ENCODE results near the gene TEAD1. TPM values are rescaled to one million over a fixed set of nuclear protein-coding genes. Genes with fewer than 3 reads are reported as not detected.

TEAD1 gene
- polyA plus RNA-seq, 1 donor from 2014 or later: 12.2 TPM

- Histone ChIP-seq H3K36me3 (ENCODE audit: insufficient read depth, low read length) (no peaks in the 10 kb centered on the region), H3K79me2 (replicated peaks; ENCODE audit: insufficient read depth, low read length) (peaks cover 42% of the 10 kb centered on the region), H3F3A (ENCODE audit: insufficient read depth, low read length, poor library complexity, severe bottlenecking) (no peaks in the 10 kb centered on the region), H3K9me3 (ENCODE audit: low read length) (no peaks in the 10 kb centered on the region), H3K4me2 (ENCODE audit: low read length) (no peak overlapping the region), H3K27me3 (ENCODE audit: insufficient read depth, low read depth, low read length) (no peaks in the 10 kb centered on the region), H2AFZ (ENCODE audit: low read depth, low read length) (no peak overlapping the region), H4K20me1 (ENCODE audit: insufficient read depth) (no peaks in the 10 kb centered on the region), H3K9me2 (ENCODE audit: insufficient read depth, low read length) (no peaks in the 10 kb centered on the region), H3K9ac (ENCODE audit: low read length) (no peak overlapping the region), H3K4me3 (ENCODE audit: low read length) (no peak overlapping the region), H3K27ac (ENCODE audit: low read length) (no peak overlapping the region)
- TF ChIP-seq EZH2 (IDR thresholded peaks at IDR 0.05; ENCODE audit: borderline replicate concordance, insufficient read depth, low read length, poor library complexity, severe bottlenecking) (no peak), MXI1 (conservative IDR thresholded peaks at IDR 0.05; ENCODE audit: poor library complexity, severe bottlenecking) (no peak), TAF1 (IDR thresholded peaks at IDR 0.05; ENCODE audit: low read depth) (no peak), POLR2AphosphoS5 (IDR thresholded peaks at IDR 0.05) (no peak), SMC3 (conservative IDR thresholded peaks at IDR 0.05; ENCODE audit: poor library complexity) (no peak), REST (IDR thresholded peaks at IDR 0.05; ENCODE audit: borderline replicate concordance) (no peak), EP300 (conservative IDR thresholded peaks at IDR 0.05; ENCODE audit: poor library complexity, severe bottlenecking) (no peak), CTCF (IDR thresholded peaks at IDR 0.05; ENCODE audit: poor library complexity, severe bottlenecking) (no peak), RAD21 (conservative IDR thresholded peaks at IDR 0.05) (no peak)
These were observed 53.5 kb downstream of the TEAD1 start for GRCh38 chr11:12727563-12728211.

GRCh38 chr11:12728417-12728816 lies 54.2 kb downstream of the TEAD1 start:
- H3F3A ChIP-seq (ENCODE audit: insufficient read depth, low read length, poor library complexity, severe bottlenecking): no peaks in the 10 kb centered on the region
- H3K9me2 ChIP-seq (ENCODE audit: insufficient read depth, low read length): no peaks in the 10 kb centered on the region
- H3K4me3 ChIP-seq (ENCODE audit: low read length): no peak overlapping the region
- no peak overlapping the region for H3K9ac ChIP-seq (ENCODE audit: low read length)
- H3K4me2 ChIP-seq (ENCODE audit: low read length): no peak overlapping the region
- TF ChIP-seq EP300 (conservative IDR thresholded peaks at IDR 0.05; ENCODE audit: poor library complexity, severe bottlenecking): no peak
- TF ChIP-seq TAF1 (IDR thresholded peaks at IDR 0.05; ENCODE audit: low read depth): no peak
- no peak for TF ChIP-seq EZH2 (IDR thresholded peaks at IDR 0.05; ENCODE audit: borderline replicate concordance, insufficient read depth, low read length, poor library complexity, severe bottlenecking)
- no peak for TF ChIP-seq MXI1 (conservative IDR thresholded peaks at IDR 0.05; ENCODE audit: poor library complexity, severe bottlenecking)
- TF ChIP-seq REST (IDR thresholded peaks at IDR 0.05; ENCODE audit: borderline replicate concordance): no peak
- TF ChIP-seq CTCF (IDR thresholded peaks at IDR 0.05; ENCODE audit: poor library complexity, severe bottlenecking): no peak
- TF ChIP-seq SMC3 (conservative IDR thresholded peaks at IDR 0.05; ENCODE audit: poor library complexity): no peak
- no peak for TF ChIP-seq POLR2AphosphoS5 (IDR thresholded peaks at IDR 0.05)
- TF ChIP-seq RAD21 (conservative IDR thresholded peaks at IDR 0.05): no peak
- no peak overlapping the region for H2AFZ ChIP-seq (ENCODE audit: low read depth, low read length)
- H3K36me3 ChIP-seq (ENCODE audit: insufficient read depth, low read length): no peaks in the 10 kb centered on the region
- peaks cover 36% of the 10 kb centered on the region for H3K79me2 ChIP-seq (replicated peaks; ENCODE audit: insufficient read depth, low read length)
- H3K27me3 ChIP-seq (ENCODE audit: insufficient read depth, low read depth, low read length): no peaks in the 10 kb centered on the region
- no peak overlapping the region for H3K27ac ChIP-seq (ENCODE audit: low read length)
- H3K9me3 ChIP-seq (ENCODE audit: low read length): no peaks in the 10 kb centered on the region
- no peaks in the 10 kb centered on the region for H4K20me1 ChIP-seq (ENCODE audit: insufficient read depth)

All from neural cell (in vitro differentiated cells).